Adrenal gland (tissue), 12 donors: ENCODE results near the gene MRGPRD. TPM values are rescaled to one million over a fixed set of nuclear protein-coding genes. Genes with fewer than 3 reads are reported as not detected.
A peak's percentile ranks its signal among the peaks of the same experiment; 100 is the strongest.

Source experiments
- DNase-seq, 7 donors: peaks; one replicate each; pipeline ENCODE4 v3.0.0-alpha.2; 2019 to 2020
- H3K27ac ChIP-seq, 5 donors: fragments of 200-600 bp; sonication (generic) in 4 of 5; 1 replicate in 3 of 5; 2 replicates in 2 of 5; pipeline versions ENCODE4 v1.5.1 to v1.8.0; 2016 to 2020; ENCODE audit warnings: mild to moderate bottlenecking in 1 of 5
- H3K27me3 ChIP-seq: fragments of 200-600 bp; 2 replicates; pipeline ENCODE4 v1.8.0; 2021
- H3K36me3 ChIP-seq, 2 donors: fragments of 200-600 bp; replicated peaks in 1 of 2; 1 replicate in 1 of 2; 2 replicates in 1 of 2; pipeline versions ENCODE4 v1.5.1 to v1.8.0; 2018 to 2022
- H3K4me1 ChIP-seq, 2 donors: fragments of 200-600 bp; replicated peaks in 1 of 2; 1 replicate in 1 of 2; 2 replicates in 1 of 2; pipeline versions ENCODE4 v1.5.1 to v1.8.0; 2018 to 2021
- H3K4me3 ChIP-seq, 4 donors: fragments of 200-600 bp; sonication (generic) in 3 of 4; one replicate each; pipeline ENCODE4 v1.5.1; 2016 to 2018
- H3K9me3 ChIP-seq, 3 donors: fragments of 200-600 bp; sonication (generic) in 1 of 3; replicated peaks in 1 of 3; 1 replicate in 2 of 3; 2 replicates in 1 of 3; pipeline versions ENCODE4 v1.5.1 to v1.8.0; 2016 to 2021
- CTCF ChIP-seq, 6 experiments: fragments of 450-650 bp in 4 of 6; fragments of 200-600 bp in 2 of 6; sonication (generic) in 1 of 6; IDR thresholded peaks; 1 replicate in 5 of 6; 2 replicates in 1 of 6; pipeline versions ENCODE4 v1.5.1 to v1.8.0; 2016 to 2021; ENCODE audit warnings: antibody characterized with exemption in 6 of 6, mild to moderate bottlenecking in 2 of 6, moderate library complexity in 1 of 6
- POLR2A ChIP-seq, 2 donors: fragments of 450-650 bp; IDR thresholded peaks; one replicate each; pipeline ENCODE4 v1.6.1; 2017; ENCODE audit warnings: antibody characterized with exemption in 2 of 2, mild to moderate bottlenecking in 2 of 2, moderate library complexity in 1 of 2
- WGBS, 4 donors: extraction: QIAGEN DNeasy Blood & Tissue Kit in 2 of 4; methylation state at CpG; one replicate each; pipeline versions ENCODE4 v1.1.5 to v1.1.7; 2013 to 2017; 5-methylcytosine and 5-hydroxymethylcytosine counted together
- intact Hi-C, 2 donors: fragments of 100-400 bp; cut with DNase I; formaldehyde crosslinking; loops; one replicate each; pipeline versions ENCODE4 v1.14.1 to v1.15.0; 2022 to 2023
- polyA plus RNA-seq, 3 donors: library from polyadenylated mRNA; stranded (reverse); fragments of 200-250 nt in 2 of 3; fragments of 350-450 nt in 1 of 3; fragmentation: Illumina TruSeq in 1 of 3; extraction: RNeasy Lipid Tissue Mini Kit (QIAGEN cat#74804) in 1 of 3; gene quantifications; one replicate each; pipeline ENCODE4 v1.2.3, GENCODE V29; 2013 to 2014
- total RNA-seq, 9 donors: library from RNA; depleted of rRNA in 4 of 9; stranded (reverse); fragments of >200 nt in 4 of 9; fragments of 120-200 nt in 1 of 9; fragmentation: NEBNext Ultra II Directional in 1 of 9; extraction: Animal tissue kit (Norgen Biotek cat#: 25700) in 1 of 9; gene quantifications; one replicate each; pipeline versions ENCODE4 v1.1.0 to v1.2.4, GENCODE V29; 2013 to 2023
- donor health status: healthy with polysubstance abuse.
- donor health status: Bipolar disorder and iron deficiency.
- donor health status: DM: yes; HTN: yes; CAD: no.
- donor health status: DM: no; HTN: no; CAD: no.
- donor health status: DM: no; HTN: no; CAD: no.
- donor health status: DM: yes; HTN: yes; CAD: no.

MRGPRD gene
- total and polyA plus RNA-seq, 12 donors = not detected

GRCh38 chr11:69008737-69009440, 28.1 kb upstream of the MRGPRD start:
- TF ChIP-seq POLR2A (IDR thresholded peaks at IDR 0.05) (no peak), CTCF (IDR thresholded peaks at IDR 0.05) (no peak)
- intact Hi-C loops = no loop called here
- H3K4me3 ChIP-seq = no peak overlapping the region
- DNase-seq = peak in 5 of 7 donors; percentile 29 to 64 (median 43)
- H3K27me3 ChIP-seq = peaks cover 16% of the 10 kb centered on the region
- H3K36me3 ChIP-seq = peaks cover 0 to 4% of the 10 kb centered on the region in 2 donors
- no peaks in the 10 kb centered on the region for H3K4me1 ChIP-seq
- WGBS, 4 donors = 57 to 82% (median 70%) methylated on average over 10 to 17 of the region's 17 CpGs
- peak overlapping the region in 2 of 5 donors; percentile 45 to 89 for H3K27ac ChIP-seq
- H3K9me3 ChIP-seq = no peaks in the 10 kb centered on the region

GRCh38 chr11:69007975-69008381, 27.2 kb upstream of the MRGPRD start:
- Histone ChIP-seq H3K4me1 (no peaks in the 10 kb centered on the region), H3K4me3 (no peak overlapping the region), H3K36me3 (peaks cover 0 to 4% of the 10 kb centered on the region in 2 donors), H3K9me3 (no peaks in the 10 kb centered on the region), H3K27me3 (peaks cover 16% of the 10 kb centered on the region), H3K27ac (peak overlapping the region in 2 of 5 donors; percentile 45 to 89)
- no peak for DNase-seq
- intact Hi-C loops = no loop called here
- TF ChIP-seq CTCF (IDR thresholded peaks at IDR 0.05) (no peak), POLR2A (IDR thresholded peaks at IDR 0.05) (no peak)
- 63 to 75% (median 71%) methylated on average over 7 to 8 of the region's 8 CpGs for WGBS, 4 donors

GRCh38 chr11:69006816-69007215, 26.0 kb upstream of the MRGPRD start:
- 85 to 94% (median 88%) methylated on average over 12 of the region's 12 CpGs for WGBS, 4 donors
- Histone ChIP-seq H3K27ac (peak overlapping the region in 1 of 5 donors; percentile 89), H3K9me3 (no peaks in the 10 kb centered on the region), H3K36me3 (peaks cover 0 to 4% of the 10 kb centered on the region in 2 donors), H3K27me3 (peaks cover 15% of the 10 kb centered on the region), H3K4me3 (no peak overlapping the region), H3K4me1 (no peaks in the 10 kb centered on the region)
- TF ChIP-seq CTCF (IDR thresholded peaks at IDR 0.05) = no peak
- TF ChIP-seq POLR2A (IDR thresholded peaks at IDR 0.05) = no peak
- DNase-seq = no peak
- intact Hi-C loops = no loop called here

- Histone ChIP-seq H3K4me3 (no peak overlapping the region), H3K9me3 (no peaks in the 10 kb centered on the region), H3K27ac (no peak overlapping the region), H3K36me3 (peaks cover 0 to 4% of the 10 kb centered on the region in 2 donors), H3K27me3 (peaks cover 5% of the 10 kb centered on the region), H3K4me1 (peaks cover 0 to 3% of the 10 kb centered on the region in 2 donors)
- no peak for DNase-seq
- no peak for TF ChIP-seq CTCF (IDR thresholded peaks at IDR 0.05)
- TF ChIP-seq POLR2A (IDR thresholded peaks at IDR 0.05) = no peak
- intact Hi-C loops = no loop called here
- WGBS, 4 donors = 81 to 92% (median 88%) methylated on average over 13 to 48 of the region's 48 CpGs
Observed at GRCh38 chr11:69005631-69006368, 25.0 kb upstream of the MRGPRD start.
